Coronary artery (tissue), 2 donors: ENCODE data around the gene CIC.
A peak's percentile ranks its signal among the peaks of the same experiment; 100 is the strongest.
"Not testable (repeated sequence)": the region's sequence is repeated elsewhere in the genome, so short reads cannot be mapped to it uniquely, and the experiment has no call there.

Source experiments
- DNase-seq: peaks from one replicate; pipeline ENCODE4 v3.0.0-alpha.2; 2017; ENCODE audit warnings: low spot score
- H3K27ac ChIP-seq, 2 donors: fragments of 200-600 bp; sonication (generic); one replicate each; pipeline ENCODE4 v1.5.1; 2016 to 2019
- H3K4me3 ChIP-seq: fragments of 200-600 bp; sonication (generic); 2 replicates; pipeline ENCODE4 v1.5.1; 2016; ENCODE audit warnings: mild to moderate bottlenecking, moderate library complexity
- CTCF ChIP-seq: fragments of 200-600 bp; sonication (generic); IDR thresholded peaks from one replicate; pipeline ENCODE4 v1.5.1; 2019; ENCODE audit warnings: antibody characterized with exemption

Gene CIC

GRCh38 chr19:42253245-42254088 lies 15.6 kb upstream of the CIC start:
- peak; percentile 85 for DNase-seq
- TF ChIP-seq CTCF: no peak
- Histone ChIP-seq H3K27ac (peak overlapping the region; percentile 99), H3K4me3 (peak overlapping the region; percentile 97)

GRCh38 chr19:42254089-42254849 lies 14.8 kb upstream of the CIC start:
- Histone ChIP-seq H3K4me3 (peak overlapping the region; percentile 97), H3K27ac (peak overlapping the region; percentile 99)
- DNase-seq: peak; percentile 89
- no peak for TF ChIP-seq CTCF

- peak; percentile 96 for DNase-seq
- TF ChIP-seq CTCF: no peak
- peak within 1 kb of the TSS; percentile 97 for H3K4me3 ChIP-seq
- H3K27ac ChIP-seq: peak within 1 kb of the TSS; percentile 99
These were observed 13.9 kb upstream of the CIC start, which contains the start of gene ERF for GRCh38 chr19:42254850-42255765. ERF (minus strand) TSS chr19:42255128; CDS start chr19:42254999, 129 bp downstream.

GRCh38 chr19:42255766-42256745 lies 13.0 kb upstream of the CIC start:
- peak; percentile 86 for DNase-seq
- peak overlapping the region; percentile 97 for H3K4me3 ChIP-seq

GRCh38 chr19:42257842-42258241 lies 11.2 kb upstream of the CIC start:
- H3K27ac ChIP-seq, H3K4me3 ChIP-seq, DNase-seq: not testable (repeated sequence)

More at GRCh38 chr19:42255766-42256745, 13.0 kb upstream of the CIC start:
- H3K27ac ChIP-seq: peak overlapping the region; percentile 99
- TF ChIP-seq CTCF: no peak

GRCh38 chr19:42261763-42262162 lies 7.3 kb upstream of the CIC start:
- TF ChIP-seq CTCF: no peak
- DNase-seq: no peak
- Histone ChIP-seq H3K27ac (no peak overlapping the region), H3K4me3 (no peak overlapping the region)

GRCh38 chr19:42266105-42266504 lies 2.9 kb upstream of the CIC start:
- DNase-seq, H3K4me3 ChIP-seq, H3K27ac ChIP-seq: not testable (repeated sequence)

- DNase-seq: not testable (repeated sequence)
- Histone ChIP-seq H3K27ac (peak overlapping the region in 1 of 2 donors; percentile 100), H3K4me3 (peak overlapping the region; percentile 91)
These were observed 2.0 kb upstream of the CIC start for GRCh38 chr19:42266928-42267603.
